Measurements from ENCODE around the gene FHDC1.
"Not testable (repeated sequence)": the region's sequence is repeated elsewhere in the genome, so short reads cannot be mapped to it uniquely, and the experiment has no call there.

The FHDC1 gene

DNA sequence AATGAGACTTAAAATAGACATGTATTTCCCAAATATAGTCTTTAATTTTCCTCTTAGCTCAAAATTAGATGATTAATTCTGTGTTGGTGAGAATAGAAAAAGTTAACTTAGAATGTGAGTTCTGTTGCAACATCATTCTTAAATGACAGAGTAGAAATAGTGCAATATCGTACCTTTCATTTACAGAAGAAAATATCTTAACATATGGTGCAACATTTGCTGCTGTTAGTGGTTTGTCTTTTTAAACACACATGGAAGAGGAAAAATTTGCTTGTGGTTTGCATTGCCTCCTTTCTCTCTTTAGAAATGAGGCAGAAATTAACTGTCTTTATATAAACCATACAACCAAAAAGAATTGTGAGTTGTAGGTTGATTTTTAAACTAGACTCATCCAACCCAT is 39.3 kb upstream of the FHDC1 start:
- no peak for TF ChIP-seq CTCF (IDR thresholded peaks at IDR 0.05)
- Histone ChIP-seq H3K4me2 (ENCODE audit: low read length) (no peak overlapping the region), H3K9me3 (ENCODE audit: control insufficient read depth, low read length) (no peaks in the 10 kb centered on the region), H3K36me3 (ENCODE audit: control insufficient read depth, insufficient read depth, low read length) (no peaks in the 10 kb centered on the region), H3K4me1 (no peaks in the 10 kb centered on the region), H3K27ac (no peak overlapping the region), H3K4me3 (ENCODE audit: low read depth, low read length) (no peak overlapping the region), H3K79me2 (no peaks in the 10 kb centered on the region), H3K9ac (no peak overlapping the region), H3K27me3 (ENCODE audit: control insufficient read depth, insufficient read depth, low read length) (no peaks in the 10 kb centered on the region), H2AFZ (no peak overlapping the region)

DNA sequence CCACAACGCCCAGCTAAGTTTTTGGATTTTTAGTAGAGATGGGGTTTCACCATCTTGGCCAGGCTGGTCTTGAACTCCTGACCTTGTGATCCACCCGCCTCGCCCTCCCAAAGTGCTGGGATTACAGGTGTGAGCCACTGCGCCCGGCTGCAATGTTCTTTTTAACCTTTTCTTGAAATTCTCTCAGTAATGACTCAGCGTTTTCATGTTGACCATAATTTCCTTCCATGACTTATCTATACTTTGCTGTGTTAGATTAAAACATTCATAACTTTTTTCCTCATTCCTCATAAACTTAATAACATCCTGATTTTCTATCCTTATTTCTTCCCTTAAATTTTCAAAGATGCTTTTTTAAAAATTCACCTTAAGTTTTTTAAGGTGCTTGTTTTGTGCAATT is 38.0 kb upstream of the FHDC1 start:
- not testable (repeated sequence) for H2AFZ ChIP-seq; H3K27ac ChIP-seq; H3K9ac ChIP-seq; H3K4me3 ChIP-seq (ENCODE audit: low read depth, low read length); H3K9me3 ChIP-seq (ENCODE audit: control insufficient read depth, low read length); H3K27me3 ChIP-seq (ENCODE audit: control insufficient read depth, insufficient read depth, low read length); H3K79me2 ChIP-seq; H3K36me3 ChIP-seq (ENCODE audit: control insufficient read depth, insufficient read depth, low read length); H3K4me1 ChIP-seq; H3K4me2 ChIP-seq (ENCODE audit: low read length)

- no peak overlapping the region for H3K9ac ChIP-seq
- H3K27me3 ChIP-seq (ENCODE audit: control insufficient read depth, insufficient read depth, low read length): no peaks in the 10 kb centered on the region
- H3K4me3 ChIP-seq (ENCODE audit: low read depth, low read length): no peak overlapping the region
- no peaks in the 10 kb centered on the region for H3K4me1 ChIP-seq
- no peak overlapping the region for H2AFZ ChIP-seq
- H3K4me2 ChIP-seq (ENCODE audit: low read length): no peak overlapping the region
- TF ChIP-seq CTCF (IDR thresholded peaks at IDR 0.05): no peak
- no peaks in the 10 kb centered on the region for H3K79me2 ChIP-seq
- H3K9me3 ChIP-seq (ENCODE audit: control insufficient read depth, low read length): no peaks in the 10 kb centered on the region
- no peak overlapping the region for H3K27ac ChIP-seq
- H3K36me3 ChIP-seq (ENCODE audit: control insufficient read depth, insufficient read depth, low read length): no peaks in the 10 kb centered on the region
Observed at GRCh38 chr4:152898606-152899005, 37.5 kb upstream of the FHDC1 start.

GRCh38 chr4:152900395-152900794 is 35.7 kb upstream of the FHDC1 start:
- Histone ChIP-seq H3K4me2 (ENCODE audit: low read length) (no peak overlapping the region), H3K4me3 (ENCODE audit: low read depth, low read length) (no peak overlapping the region), H3K4me1 (no peaks in the 10 kb centered on the region), H3K36me3 (ENCODE audit: control insufficient read depth, insufficient read depth, low read length) (no peaks in the 10 kb centered on the region), H3K27me3 (ENCODE audit: control insufficient read depth, insufficient read depth, low read length) (no peaks in the 10 kb centered on the region), H3K79me2 (no peaks in the 10 kb centered on the region), H3K9ac (no peak overlapping the region), H3K9me3 (ENCODE audit: control insufficient read depth, low read length) (no peaks in the 10 kb centered on the region), H2AFZ (no peak overlapping the region), H3K27ac (no peak overlapping the region)
- TF ChIP-seq CTCF (IDR thresholded peaks at IDR 0.05): no peak

DNA sequence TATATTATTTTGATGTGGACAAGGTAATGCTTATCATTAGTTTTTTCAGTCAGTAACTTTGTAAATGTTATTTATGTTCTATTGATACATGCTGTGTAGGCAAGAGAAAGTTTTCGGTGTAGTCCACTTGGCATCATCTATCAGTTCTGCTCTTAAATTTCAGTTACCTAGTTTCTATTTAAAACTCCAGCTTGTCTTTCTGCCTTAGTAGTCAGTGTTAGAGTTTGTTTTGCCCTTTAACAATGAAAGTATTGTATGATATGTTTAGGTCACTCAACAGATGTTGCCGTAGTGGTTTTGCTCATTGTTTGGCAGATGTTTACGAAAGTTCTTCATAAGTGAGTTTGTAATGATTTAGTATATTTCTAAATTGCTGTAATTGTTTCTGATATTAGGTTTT is 34.9 kb upstream of the FHDC1 start:
- H2AFZ ChIP-seq: no peak overlapping the region
- no peak overlapping the region for H3K27ac ChIP-seq
- H3K27me3 ChIP-seq (ENCODE audit: control insufficient read depth, insufficient read depth, low read length): no peaks in the 10 kb centered on the region
- H3K9me3 ChIP-seq (ENCODE audit: control insufficient read depth, low read length): no peaks in the 10 kb centered on the region
- H3K36me3 ChIP-seq (ENCODE audit: control insufficient read depth, insufficient read depth, low read length): no peaks in the 10 kb centered on the region
- no peak overlapping the region for H3K4me2 ChIP-seq (ENCODE audit: low read length)
- H3K9ac ChIP-seq: no peak overlapping the region
- H3K4me3 ChIP-seq (ENCODE audit: low read depth, low read length): no peak overlapping the region
- no peaks in the 10 kb centered on the region for H3K79me2 ChIP-seq
- H3K4me1 ChIP-seq: no peaks in the 10 kb centered on the region
- TF ChIP-seq CTCF (IDR thresholded peaks at IDR 0.05): no peak

All from parathyroid adenoma (tissue), 2 donors.